GM18517 (cell line): ENCODE results near the gene TMEM95.
"Not testable (repeated sequence)": the region's sequence is repeated elsewhere in the genome, so short reads cannot be mapped to it uniquely, and the experiment has no call there.

Experiments used
- ATAC-seq: cut with Tn5 transposase; IDR thresholded peaks from one replicate; pipeline ENCODE4 v1.9.1; 2021; ENCODE audit warnings: mild to moderate bottlenecking, moderate library complexity; ENCODE audit not compliant: unreplicated experiment

Gene TMEM95

GRCh38 chr17:7323731-7324437 is 31.1 kb upstream of the TMEM95 start:
- no peak for ATAC-seq

- ATAC-seq, result no peak
Measured at GRCh38 chr17:7324438-7324779, 30.5 kb upstream of the TMEM95 start.

GRCh38 chr17:7325031-7325528 is 29.9 kb upstream of the TMEM95 start:
- no peak for ATAC-seq

GRCh38 chr17:7326186-7326585 is 28.8 kb upstream of the TMEM95 start:
- ATAC-seq, result no peak

GRCh38 chr17:7327056-7327455 is 27.9 kb upstream of the TMEM95 start:
- ATAC-seq, result no peak

- ATAC-seq, result no peak
Measured at GRCh38 chr17:7327501-7327900, 27.5 kb upstream of the TMEM95 start.

GRCh38 chr17:7328009-7328408 is 26.9 kb upstream of the TMEM95 start:
- no peak for ATAC-seq

GRCh38 chr17:7328840-7329373 is 26.0 kb upstream of the TMEM95 start, which contains the start of gene NEURL4:
Gene NEURL4 (minus strand): TSS chr17:7329335. CDS start chr17:7329312, 23 bp downstream.
- ATAC-seq, result peak; percentile 11

- ATAC-seq, result peak; percentile 62
Measured at GRCh38 chr17:7329374-7329996, 25.5 kb upstream of the TMEM95 start.

GRCh38 chr17:7329997-7330637 is 24.8 kb upstream of the TMEM95 start:
- peak; percentile 40 for ATAC-seq

GRCh38 chr17:7330638-7331015 is 24.3 kb upstream of the TMEM95 start:
- no peak for ATAC-seq

GRCh38 chr17:7332111-7332510 is 22.8 kb upstream of the TMEM95 start:
- no peak for ATAC-seq

GRCh38 chr17:7332600-7333069 is 22.3 kb upstream of the TMEM95 start:
- not testable (repeated sequence) for ATAC-seq

GRCh38 chr17:7334938-7335538 is 19.9 kb upstream of the TMEM95 start:
- ATAC-seq, result no peak

- not testable (repeated sequence) for ATAC-seq
Measured at GRCh38 chr17:7335765-7336164, 19.2 kb upstream of the TMEM95 start.

GRCh38 chr17:7336240-7337175 is 18.4 kb upstream of the TMEM95 start, which contains the start of gene ACAP1:
Gene ACAP1 (plus strand): TSS chr17:7336529. CDS start chr17:7336735, 206 bp downstream.
- no peak for ATAC-seq

- not testable (repeated sequence) for ATAC-seq
Measured at GRCh38 chr17:7337600-7337999, 17.4 kb upstream of the TMEM95 start.

- no peak for ATAC-seq
Measured at GRCh38 chr17:7340179-7340578, 14.8 kb upstream of the TMEM95 start.

- ATAC-seq, result no peak
Measured at GRCh38 chr17:7341842-7342241, 13.1 kb upstream of the TMEM95 start.

- no peak for ATAC-seq
Measured at GRCh38 chr17:7343250-7343649, 11.7 kb upstream of the TMEM95 start.
